ENCODE measurements around the gene ALDH2.

Gene ALDH2

DNA sequence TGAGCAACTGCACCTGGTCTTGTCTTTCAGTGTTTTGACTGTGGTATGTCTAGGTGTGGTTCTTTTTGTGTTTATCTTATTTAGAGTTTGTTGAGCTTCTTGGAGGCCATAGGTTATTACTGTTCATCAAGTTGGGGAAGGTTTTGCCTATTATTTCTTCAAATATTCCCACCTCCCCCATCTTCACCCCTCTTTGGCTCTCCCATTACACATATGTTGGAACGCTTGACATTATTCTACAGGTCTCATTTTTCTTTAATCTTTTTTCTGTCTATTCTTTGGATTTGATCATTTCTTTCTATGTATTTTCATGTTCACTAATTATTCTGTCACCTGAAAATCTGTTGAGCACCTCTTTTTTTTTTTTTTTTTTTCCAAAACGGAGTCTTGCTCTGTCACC is 91.5 kb downstream of the ALDH2 start:
- TF ChIP-seq POLR2A (IDR thresholded peaks at IDR 0.05; ENCODE audit: extremely low read depth, insufficient read length) = no peak
- TF ChIP-seq MYC (IDR thresholded peaks at IDR 0.05; ENCODE audit: low read depth, low read length) = no peak
- TF ChIP-seq, protein P1, sequence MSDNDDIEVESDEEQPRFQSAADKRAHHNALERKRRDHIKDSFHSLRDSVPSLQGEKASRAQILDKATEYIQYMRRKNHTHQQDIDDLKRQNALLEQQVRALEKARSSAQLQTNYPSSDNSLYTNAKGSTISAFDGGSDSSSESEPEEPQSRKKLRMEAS (IDR thresholded peaks at IDR 0.05; ENCODE audit: low read depth, low read length) = no peak
- TF ChIP-seq, protein P2, sequence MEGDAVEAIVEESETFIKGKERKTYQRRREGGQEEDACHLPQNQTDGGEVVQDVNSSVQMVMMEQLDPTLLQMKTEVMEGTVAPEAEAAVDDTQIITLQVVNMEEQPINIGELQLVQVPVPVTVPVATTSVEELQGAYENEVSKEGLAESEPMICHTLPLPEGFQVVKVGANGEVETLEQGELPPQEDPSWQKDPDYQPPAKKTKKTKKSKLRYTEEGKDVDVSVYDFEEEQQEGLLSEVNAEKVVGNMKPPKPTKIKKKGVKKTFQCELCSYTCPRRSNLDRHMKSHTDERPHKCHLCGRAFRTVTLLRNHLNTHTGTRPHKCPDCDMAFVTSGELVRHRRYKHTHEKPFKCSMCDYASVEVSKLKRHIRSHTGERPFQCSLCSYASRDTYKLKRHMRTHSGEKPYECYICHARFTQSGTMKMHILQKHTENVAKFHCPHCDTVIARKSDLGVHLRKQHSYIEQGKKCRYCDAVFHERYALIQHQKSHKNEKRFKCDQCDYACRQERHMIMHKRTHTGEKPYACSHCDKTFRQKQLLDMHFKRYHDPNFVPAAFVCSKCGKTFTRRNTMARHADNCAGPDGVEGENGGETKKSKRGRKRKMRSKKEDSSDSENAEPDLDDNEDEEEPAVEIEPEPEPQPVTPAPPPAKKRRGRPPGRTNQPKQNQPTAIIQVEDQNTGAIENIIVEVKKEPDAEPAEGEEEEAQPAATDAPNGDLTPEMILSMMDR (IDR thresholded peaks at IDR 0.05; ENCODE audit: low read depth, low read length) = no peak
- DNase-seq (ENCODE audit: low read depth) = no peak
- H3K4me3 ChIP-seq (ENCODE audit: low read depth, low read length) = no peak overlapping the region

DNA sequence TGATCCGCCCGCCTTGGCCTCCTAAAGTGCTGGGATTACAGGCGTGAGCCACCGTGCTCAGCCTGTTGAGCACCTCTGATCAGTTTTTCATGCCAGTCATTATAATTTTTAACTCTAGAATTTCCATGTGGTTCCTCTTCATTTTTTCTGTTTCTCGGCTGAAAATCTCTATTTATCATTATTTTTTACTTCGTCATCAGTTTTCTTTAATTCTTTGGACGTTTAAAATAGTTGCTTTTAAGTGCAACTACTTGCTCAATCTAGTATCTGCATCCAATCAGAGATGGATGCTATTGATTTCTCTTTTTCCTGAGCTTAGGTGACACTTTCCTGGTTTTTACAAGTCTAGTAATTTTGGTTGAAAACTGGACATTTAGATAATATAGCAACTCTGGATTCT is 92.0 kb downstream of the ALDH2 start:
- no peak overlapping the region for H3K4me3 ChIP-seq (ENCODE audit: low read depth, low read length)
- DNase-seq (ENCODE audit: low read depth) = no peak
- TF ChIP-seq POLR2A (IDR thresholded peaks at IDR 0.05; ENCODE audit: extremely low read depth, insufficient read length) (no peak), MYC (IDR thresholded peaks at IDR 0.05; ENCODE audit: low read depth, low read length) (no peak)
- TF ChIP-seq, protein P2 (IDR thresholded peaks at IDR 0.05; ENCODE audit: low read depth, low read length) = no peak
- TF ChIP-seq, protein P1 (IDR thresholded peaks at IDR 0.05; ENCODE audit: low read depth, low read length) = no peak

DNA sequence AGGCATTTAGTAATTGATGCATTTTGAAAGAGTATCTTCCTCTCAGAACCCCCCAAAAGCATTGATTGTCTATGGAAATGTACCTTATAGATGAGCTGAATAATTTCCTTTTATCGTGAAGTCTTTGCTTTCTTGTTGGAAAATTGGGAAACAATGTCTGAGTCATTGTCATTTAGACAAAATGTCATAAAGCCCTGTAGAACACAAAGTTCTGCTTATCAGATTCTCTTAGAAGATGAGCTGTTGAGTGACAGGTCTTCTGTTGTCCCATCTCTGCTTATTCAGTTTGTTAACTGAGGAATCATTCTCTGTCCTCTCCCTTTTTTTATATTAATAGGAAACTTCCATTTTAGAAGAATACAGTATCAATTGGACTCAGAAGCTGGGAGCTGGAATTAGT is 98.2 kb downstream of the ALDH2 start:
- no peak overlapping the region for H3K4me3 ChIP-seq (ENCODE audit: low read depth, low read length)
- peak; percentile 24 for DNase-seq (ENCODE audit: low read depth)
- no peak for TF ChIP-seq MYC (IDR thresholded peaks at IDR 0.05; ENCODE audit: low read depth, low read length)
- no peak for TF ChIP-seq POLR2A (IDR thresholded peaks at IDR 0.05; ENCODE audit: extremely low read depth, insufficient read length)

Data from NB4 (cell line).